Sigmoid colon (tissue), 7 donors: ENCODE data around the gene MLF2. TPM values are rescaled to one million over a fixed set of nuclear protein-coding genes. Genes with fewer than 3 reads are reported as not detected.
A peak's percentile ranks its signal among the peaks of the same experiment; 100 is the strongest.

Experiments
- DNase-seq: peaks from one replicate; pipeline ENCODE4 v3.0.0-alpha.2; 2019
- H3K27ac ChIP-seq, 4 donors: fragments of 200-600 bp; sonication (generic); one replicate each; pipeline ENCODE4 v1.5.1; 2016 to 2019; ENCODE audit warnings: mild to moderate bottlenecking in 1 of 4
- H3K27me3 ChIP-seq, 3 donors: fragments of 200-600 bp; sonication (generic); one replicate each; pipeline ENCODE4 v1.5.1; 2019; ENCODE audit warnings: mild to moderate bottlenecking in 1 of 3
- H3K36me3 ChIP-seq, 4 donors: fragments of 200-600 bp; sonication (generic); one replicate each; pipeline ENCODE4 v1.5.1; 2016 to 2019
- H3K4me1 ChIP-seq, 4 donors: fragments of 200-600 bp; sonication (generic); one replicate each; pipeline ENCODE4 v1.5.1; 2017 to 2019
- H3K4me3 ChIP-seq, 4 donors: fragments of 200-600 bp; sonication (generic); one replicate each; pipeline ENCODE4 v1.5.1; 2017 to 2019; ENCODE audit warnings: mild to moderate bottlenecking in 2 of 4, moderate library complexity in 1 of 4
- H3K9me3 ChIP-seq, 4 donors: fragments of 200-600 bp in 3 of 4; sonication (generic) in 3 of 4; one replicate each; pipeline versions ENCODE4 v1.5.1 to v1.6.1; 2013 to 2019
- EP300 ChIP-seq, 4 donors: sonication (generic); formaldehyde crosslinking; IDR thresholded peaks; one replicate each; pipeline ENCODE4 v1.6.1; 2017; ENCODE audit warnings: antibody characterized with exemption in 4 of 4
- POLR2A ChIP-seq, 2 donors: fragments of 450-650 bp; IDR thresholded peaks; one replicate each; pipeline ENCODE4 v1.6.1; 2016; ENCODE audit warnings: antibody characterized with exemption in 2 of 2, mild to moderate bottlenecking in 2 of 2, moderate library complexity in 2 of 2
- POLR2AphosphoS5 ChIP-seq, 4 donors: sonication (generic); formaldehyde crosslinking; IDR thresholded peaks; one replicate each; pipeline ENCODE4 v1.6.1; 2017; ENCODE audit warnings: antibody characterized with exemption in 4 of 4
- WGBS, 2 donors: extraction: QIAGEN DNeasy Blood & Tissue Kit; methylation state at CpG; one replicate each; pipeline ENCODE4 v1.1.7; 2013; 5-methylcytosine and 5-hydroxymethylcytosine counted together
- intact Hi-C: fragments of 100-400 bp; cut with DNase I; formaldehyde crosslinking; loops from one replicate; pipeline ENCODE4 v1.15.1; 2023
- polyA plus RNA-seq, 3 donors: library from polyadenylated mRNA; stranded (reverse); fragments of 200-250 nt; gene quantifications; one replicate each; pipeline ENCODE4 v1.2.3, GENCODE V29; 2013
- total RNA-seq, 4 donors: library from RNA; depleted of rRNA; stranded (reverse); fragments of >200 nt; gene quantifications; one replicate each; pipeline ENCODE4 v1.1.0, GENCODE V29; 2016
- TF ChIP-seq, protein P1 (sequence below), 4 experiments: fragments of 450-650 bp in 3 of 4; fragments of 200-600 bp in 1 of 4; IDR thresholded peaks; one replicate each; pipeline ENCODE4 v1.5.1; 2016 to 2019; ENCODE audit warnings: antibody characterized with exemption in 4 of 4, mild to moderate bottlenecking in 3 of 4, moderate library complexity in 2 of 4
- donor health status: healthy with polysubstance abuse.
- donor health status: Bipolar disorder and iron deficiency.
- donor health status: healthy.

MLF2 gene
- total and polyA plus RNA-seq, 7 donors: 148 to 220 (median 159) TPM

DNA sequence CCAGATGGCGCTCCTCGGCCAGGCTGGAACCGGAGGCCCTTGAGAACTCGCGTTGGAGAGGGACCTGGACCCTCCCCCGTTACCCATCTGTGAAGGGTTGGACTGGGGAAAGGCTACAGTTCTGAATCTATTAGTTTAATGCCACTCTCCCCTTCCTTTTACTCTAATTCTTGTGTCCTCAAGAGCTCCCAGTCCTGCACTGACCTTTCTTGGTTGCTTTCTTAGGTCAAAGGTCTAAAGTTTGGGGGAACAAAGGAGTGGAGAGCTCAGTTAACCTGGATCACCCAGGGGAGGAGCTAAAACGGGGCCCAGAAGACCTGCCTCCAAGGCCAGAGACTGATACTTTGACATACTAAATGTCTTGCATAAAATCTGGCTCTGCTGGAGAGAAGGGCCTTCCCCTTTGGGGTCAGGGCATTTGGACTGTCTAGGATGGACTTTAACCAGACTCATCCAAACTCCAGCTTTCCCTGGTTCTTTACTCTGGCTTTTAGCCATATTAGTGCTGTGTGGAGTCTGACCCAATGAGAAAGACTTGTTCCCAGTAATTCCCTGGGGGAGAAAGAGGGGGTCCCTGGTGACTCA lies 923 bp upstream of the MLF2 start:
- WGBS, 2 donors: 1% methylated on average over 7 of the region's 7 CpGs
- no peak for DNase-seq
- peaks cover 0 to 24% (median 19%) of the 10 kb centered on the region in 4 donors for H3K4me1 ChIP-seq
- peak overlapping the region; percentile 98 to 99 (median 99) for H3K27ac ChIP-seq
- TF ChIP-seq, protein P1, sequence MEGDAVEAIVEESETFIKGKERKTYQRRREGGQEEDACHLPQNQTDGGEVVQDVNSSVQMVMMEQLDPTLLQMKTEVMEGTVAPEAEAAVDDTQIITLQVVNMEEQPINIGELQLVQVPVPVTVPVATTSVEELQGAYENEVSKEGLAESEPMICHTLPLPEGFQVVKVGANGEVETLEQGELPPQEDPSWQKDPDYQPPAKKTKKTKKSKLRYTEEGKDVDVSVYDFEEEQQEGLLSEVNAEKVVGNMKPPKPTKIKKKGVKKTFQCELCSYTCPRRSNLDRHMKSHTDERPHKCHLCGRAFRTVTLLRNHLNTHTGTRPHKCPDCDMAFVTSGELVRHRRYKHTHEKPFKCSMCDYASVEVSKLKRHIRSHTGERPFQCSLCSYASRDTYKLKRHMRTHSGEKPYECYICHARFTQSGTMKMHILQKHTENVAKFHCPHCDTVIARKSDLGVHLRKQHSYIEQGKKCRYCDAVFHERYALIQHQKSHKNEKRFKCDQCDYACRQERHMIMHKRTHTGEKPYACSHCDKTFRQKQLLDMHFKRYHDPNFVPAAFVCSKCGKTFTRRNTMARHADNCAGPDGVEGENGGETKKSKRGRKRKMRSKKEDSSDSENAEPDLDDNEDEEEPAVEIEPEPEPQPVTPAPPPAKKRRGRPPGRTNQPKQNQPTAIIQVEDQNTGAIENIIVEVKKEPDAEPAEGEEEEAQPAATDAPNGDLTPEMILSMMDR (IDR thresholded peaks at IDR 0.05): peak in 3 of 4 experiments; percentile 84 to 99 (median 88)
- no peak for TF ChIP-seq POLR2AphosphoS5 (IDR thresholded peaks at IDR 0.05)
- no peaks in the 10 kb centered on the region for H3K27me3 ChIP-seq
- peaks cover 18 to 31% (median 29%) of the 10 kb centered on the region in 4 donors for H3K36me3 ChIP-seq
- intact Hi-C loops: loop anchor here (1.0 kb wide), 3 partner anchors 10 to 71 kb away; no protein-coding TSS in a partner anchor
- peak overlapping the region in 2 of 4 donors; percentile 90 to 96 for H3K4me3 ChIP-seq
- H3K9me3 ChIP-seq: no peaks in the 10 kb centered on the region

GRCh38 chr12:6752167-6752920 lies 597 bp downstream of the MLF2 start:
- TF ChIP-seq, protein P1 (IDR thresholded peaks at IDR 0.05): peak in 2 of 4 experiments; percentile 28 to 39
- TF ChIP-seq POLR2AphosphoS5 (IDR thresholded peaks at IDR 0.05): no peak
- H3K27ac ChIP-seq: peak overlapping the region; percentile 98 to 99 (median 99)
- peaks cover 30 to 46% (median 45%) of the 10 kb centered on the region in 4 donors for H3K36me3 ChIP-seq
- DNase-seq: peak; percentile 82
- WGBS, 2 donors: 5 to 8% methylated on average over 24 of the region's 24 CpGs
- intact Hi-C loops: no loop called here
- peaks cover 0 to 24% (median 19%) of the 10 kb centered on the region in 4 donors for H3K4me1 ChIP-seq
- peak overlapping the region; percentile 90 to 96 (median 91) for H3K4me3 ChIP-seq
- H3K27me3 ChIP-seq: no peaks in the 10 kb centered on the region
- no peaks in the 10 kb centered on the region for H3K9me3 ChIP-seq

GRCh38 chr12:6751767-6752166 lies 1.2 kb downstream of the MLF2 start:
- Histone ChIP-seq H3K36me3 (peaks cover 30 to 51% (median 46%) of the 10 kb centered on the region in 4 donors), H3K27me3 (no peaks in the 10 kb centered on the region), H3K27ac (peak overlapping the region; percentile 98 to 99 (median 99)), H3K4me1 (peaks cover 0 to 24% (median 19%) of the 10 kb centered on the region in 4 donors), H3K4me3 (peak overlapping the region in 3 of 4 donors; percentile 90 to 92 (median 90)), H3K9me3 (no peaks in the 10 kb centered on the region)
- intact Hi-C loops: no loop called here
- TF ChIP-seq EP300 (IDR thresholded peaks at IDR 0.05): no peak
- TF ChIP-seq, protein P1 (IDR thresholded peaks at IDR 0.05): no peak
- no peak for TF ChIP-seq POLR2AphosphoS5 (IDR thresholded peaks at IDR 0.05)
- no peak for TF ChIP-seq POLR2A (IDR thresholded peaks at IDR 0.05)
- WGBS, 2 donors: 75 to 90% methylated on average over 7 of the region's 7 CpGs
- DNase-seq: no peak

- 93 to 95% methylated on average over 4 of the region's 4 CpGs for WGBS, 2 donors
- TF ChIP-seq, protein P1 (IDR thresholded peaks at IDR 0.05): no peak
- no peak for TF ChIP-seq POLR2A (IDR thresholded peaks at IDR 0.05)
- TF ChIP-seq EP300 (IDR thresholded peaks at IDR 0.05): no peak
- no peak for TF ChIP-seq POLR2AphosphoS5 (IDR thresholded peaks at IDR 0.05)
- peaks cover 30 to 59% (median 47%) of the 10 kb centered on the region in 4 donors for H3K36me3 ChIP-seq
- H3K4me3 ChIP-seq: no peak overlapping the region
- no peaks in the 10 kb centered on the region for H3K27me3 ChIP-seq
- intact Hi-C loops: no loop called here
- peaks cover 0 to 24% (median 19%) of the 10 kb centered on the region in 4 donors for H3K4me1 ChIP-seq
- DNase-seq: no peak
- no peaks in the 10 kb centered on the region for H3K9me3 ChIP-seq
- no peak overlapping the region for H3K27ac ChIP-seq
Observed at GRCh38 chr12:6750506-6750905, 2.4 kb downstream of the MLF2 start.
